NCI-H774 (cell line): ENCODE measurements around the gene TRIP12.
"Not testable (repeated sequence)": the region's sequence is repeated elsewhere in the genome, so short reads cannot be mapped to it uniquely, and the experiment has no call there.

Experiments
- DNase-seq: peaks from one replicate; lab custom pipeline; 2025; lab: John Stamatoyannopoulos, UW

The TRIP12 gene

DNA sequence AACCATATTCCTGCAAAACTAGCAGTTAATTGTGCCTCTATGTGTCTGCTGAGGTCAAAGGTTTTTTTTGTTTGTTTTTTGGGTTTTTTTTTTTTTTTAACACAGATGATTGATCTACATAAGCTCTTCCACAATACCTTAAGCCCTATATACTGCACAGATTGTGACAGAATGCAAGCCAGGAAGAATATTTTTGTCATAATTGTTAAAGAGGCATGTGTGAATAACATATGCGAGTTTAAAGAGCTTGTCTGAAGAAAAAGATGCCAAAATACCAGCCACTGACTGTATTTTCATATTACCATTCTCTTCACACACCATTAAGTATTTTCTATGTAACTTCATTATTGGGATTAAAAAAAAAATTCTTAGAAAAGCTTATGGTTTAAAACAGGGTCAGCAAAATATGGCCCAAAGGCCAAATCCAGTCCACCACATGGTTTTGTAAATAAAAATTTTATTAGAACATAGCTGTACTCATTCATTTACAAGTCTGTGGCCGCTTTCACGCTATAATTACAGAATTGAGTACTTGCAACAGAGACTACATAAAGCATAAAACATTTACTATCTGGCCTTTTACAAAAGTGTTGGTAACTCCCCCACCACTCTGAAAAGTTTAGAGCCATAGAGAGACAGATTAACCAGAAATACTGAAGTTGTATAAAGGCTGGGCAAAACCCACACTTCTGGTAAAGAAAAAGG lies 89.9 kb downstream of the TRIP12 start:
- no peak for DNase-seq

GRCh38 chr2:229825476-229825875 lies 96.3 kb downstream of the TRIP12 start:
- no peak for DNase-seq

DNA sequence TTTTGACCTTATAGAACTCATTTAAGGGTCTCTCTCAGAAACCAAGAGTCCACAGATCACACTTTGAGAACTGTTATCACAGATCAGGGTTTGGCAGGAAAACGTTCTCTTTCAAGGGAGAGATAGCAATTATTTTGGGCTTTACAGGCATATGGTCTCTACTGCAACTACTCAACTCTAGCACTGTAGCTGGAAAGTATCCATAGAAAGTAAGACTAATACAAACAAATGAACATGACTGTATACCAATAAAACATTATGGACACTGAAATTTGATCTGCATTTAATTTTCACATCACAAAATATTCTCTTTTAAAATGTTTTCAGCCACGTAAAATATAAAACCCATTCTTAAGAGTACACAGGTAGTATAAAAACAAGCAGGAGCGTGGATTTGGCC lies 100.5 kb downstream of the TRIP12 start:
- no peak for DNase-seq

DNA sequence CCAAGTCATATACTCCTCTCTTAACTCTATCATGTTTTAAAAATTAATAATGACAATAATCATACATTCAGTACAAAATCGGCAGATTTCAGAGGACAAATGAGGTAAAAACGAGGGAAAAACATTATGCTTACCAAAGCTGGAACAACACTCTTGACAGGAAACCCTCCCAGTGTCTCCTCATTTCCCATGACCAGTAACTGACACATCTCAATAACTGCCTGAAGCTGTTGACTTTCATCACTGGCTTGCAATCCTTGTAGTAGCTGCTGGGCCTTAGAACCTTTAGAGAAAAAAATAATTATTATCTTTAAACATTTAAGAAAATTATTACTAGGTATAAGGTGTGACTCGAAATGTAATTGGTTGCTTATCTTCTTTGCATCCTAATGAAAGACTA lies 103.6 kb downstream of the TRIP12 start:
- DNase-seq = no peak

DNA sequence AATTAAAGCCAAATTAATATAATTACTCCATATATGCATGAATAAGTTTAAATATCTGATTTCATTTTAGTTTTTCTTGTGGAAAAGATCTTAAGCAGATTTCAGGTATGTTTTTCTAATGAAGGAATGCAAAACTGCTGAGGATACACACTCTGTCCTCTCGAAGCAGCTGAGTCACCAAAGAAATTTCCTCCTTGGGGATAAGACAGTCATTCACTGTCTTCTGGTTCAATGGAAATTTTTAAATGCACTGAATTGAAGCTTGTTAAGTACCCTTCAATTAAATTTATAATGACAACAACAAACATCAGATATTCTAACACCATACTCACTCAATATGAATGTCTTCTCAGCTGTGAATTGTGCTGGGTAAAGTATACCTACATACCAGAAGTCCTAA lies 106.0 kb downstream of the TRIP12 start:
- DNase-seq = no peak

GRCh38 chr2:229815342-229815741 lies 106.5 kb downstream of the TRIP12 start:
- no peak for DNase-seq

- DNase-seq = no peak
These were observed 111.0 kb downstream of the TRIP12 start for GRCh38 chr2:229810786-229811185.

DNA sequence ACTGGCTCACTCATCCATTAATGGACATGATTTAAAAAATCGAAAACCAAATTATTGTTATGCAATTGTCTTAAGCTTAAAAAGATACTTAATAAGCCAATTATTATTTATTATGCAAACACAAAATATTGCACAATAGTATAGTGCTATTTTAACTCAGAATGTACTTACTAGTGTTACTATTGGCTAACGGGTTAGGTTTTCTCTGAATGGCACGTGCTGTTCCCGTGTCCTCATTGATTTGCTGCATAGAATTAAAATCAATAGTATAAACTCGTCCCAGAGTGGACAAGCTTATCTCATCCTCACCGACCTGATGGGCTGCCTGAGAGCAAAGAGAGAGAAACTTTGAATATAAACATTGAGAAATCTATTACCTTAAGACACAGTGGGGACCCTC lies 116.2 kb downstream of the TRIP12 start:
- DNase-seq = no peak

DNA sequence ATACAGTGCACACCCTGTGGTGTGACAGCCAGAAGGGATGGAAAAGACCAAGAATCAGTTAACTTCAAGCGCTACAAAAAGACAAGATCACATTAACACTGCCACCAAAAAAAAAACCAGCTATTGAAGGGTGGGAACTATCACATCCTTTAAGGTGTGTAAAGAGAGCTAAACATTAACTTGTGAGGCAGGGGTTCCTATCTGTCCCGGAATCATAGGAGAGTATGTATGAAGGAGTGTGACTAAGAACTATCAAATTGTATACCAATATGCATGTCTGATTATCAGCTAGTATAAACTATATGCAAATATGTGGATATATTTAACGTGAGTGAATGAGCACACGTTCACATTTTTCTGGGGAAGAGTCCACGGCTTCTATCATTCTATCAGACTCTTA lies 119.0 kb downstream of the TRIP12 start:
- no peak for DNase-seq

DNA sequence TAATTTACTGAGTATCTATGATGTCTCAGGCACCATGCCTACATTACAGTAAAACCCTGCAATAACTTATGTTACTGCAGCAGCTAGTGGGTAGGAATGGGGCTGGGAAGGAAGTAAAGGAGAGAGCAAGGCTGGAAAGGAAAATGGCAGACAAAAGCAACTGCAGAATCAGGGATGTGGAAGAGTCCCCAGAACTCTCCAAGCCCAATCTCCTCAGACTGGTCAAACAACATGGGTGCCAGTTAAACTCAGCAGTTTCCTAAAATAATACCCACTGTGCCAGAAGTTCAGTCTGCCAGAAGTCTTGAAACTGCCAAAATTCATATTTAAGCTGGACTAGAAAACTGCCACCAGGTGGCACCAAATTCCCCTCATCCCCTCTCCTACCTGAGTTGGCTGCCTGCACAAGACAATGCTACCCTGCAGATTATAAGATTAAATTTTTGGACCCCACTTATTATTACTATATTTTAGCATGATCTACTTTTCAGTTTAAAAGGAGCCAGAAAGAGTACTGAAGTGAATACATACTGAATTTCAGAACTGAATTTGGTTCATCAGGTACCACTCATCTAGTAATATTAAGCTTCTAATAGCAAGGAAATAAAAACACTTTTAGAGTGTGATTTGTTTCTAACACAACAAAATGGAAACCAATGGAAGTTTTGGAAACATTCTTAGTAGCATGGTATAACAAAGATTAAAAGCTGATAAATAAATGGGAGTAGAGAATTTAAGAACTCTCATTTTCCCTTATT lies 120.6 kb downstream of the TRIP12 start:
- peak; percentile 28 for DNase-seq

GRCh38 chr2:229798446-229799155 lies 123.2 kb downstream of the TRIP12 start:
- no peak for DNase-seq

DNA sequence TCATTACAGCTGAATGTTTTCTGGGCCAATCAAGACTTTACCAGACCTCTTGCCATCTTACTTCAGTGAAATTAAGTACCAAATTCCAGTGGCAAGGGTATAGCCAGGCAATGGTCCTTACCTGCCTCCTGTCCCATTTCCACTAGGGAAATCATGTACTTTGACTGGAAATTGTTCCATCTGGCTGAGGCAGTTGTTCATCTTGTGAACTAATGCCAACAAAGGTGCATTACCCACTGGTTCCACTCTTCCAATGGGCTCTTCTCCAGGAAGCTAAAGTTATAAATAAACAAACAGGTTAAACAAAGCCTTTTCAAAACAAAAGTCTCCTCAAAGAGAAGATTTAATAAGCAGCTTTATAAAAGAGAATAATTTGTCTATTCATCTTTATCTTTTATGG lies 126.8 kb downstream of the TRIP12 start:
- no peak for DNase-seq

GRCh38 chr2:229794636-229795035 lies 127.2 kb downstream of the TRIP12 start:
- no peak for DNase-seq

- DNase-seq = not testable (repeated sequence)
These were observed 135.5 kb downstream of the TRIP12 start for GRCh38 chr2:229786289-229786688.

GRCh38 chr2:229784791-229785190 lies 137.0 kb downstream of the TRIP12 start:
- no peak for DNase-seq

- DNase-seq = no peak
These were observed 138.6 kb downstream of the TRIP12 start for GRCh38 chr2:229783108-229783721.

DNA sequence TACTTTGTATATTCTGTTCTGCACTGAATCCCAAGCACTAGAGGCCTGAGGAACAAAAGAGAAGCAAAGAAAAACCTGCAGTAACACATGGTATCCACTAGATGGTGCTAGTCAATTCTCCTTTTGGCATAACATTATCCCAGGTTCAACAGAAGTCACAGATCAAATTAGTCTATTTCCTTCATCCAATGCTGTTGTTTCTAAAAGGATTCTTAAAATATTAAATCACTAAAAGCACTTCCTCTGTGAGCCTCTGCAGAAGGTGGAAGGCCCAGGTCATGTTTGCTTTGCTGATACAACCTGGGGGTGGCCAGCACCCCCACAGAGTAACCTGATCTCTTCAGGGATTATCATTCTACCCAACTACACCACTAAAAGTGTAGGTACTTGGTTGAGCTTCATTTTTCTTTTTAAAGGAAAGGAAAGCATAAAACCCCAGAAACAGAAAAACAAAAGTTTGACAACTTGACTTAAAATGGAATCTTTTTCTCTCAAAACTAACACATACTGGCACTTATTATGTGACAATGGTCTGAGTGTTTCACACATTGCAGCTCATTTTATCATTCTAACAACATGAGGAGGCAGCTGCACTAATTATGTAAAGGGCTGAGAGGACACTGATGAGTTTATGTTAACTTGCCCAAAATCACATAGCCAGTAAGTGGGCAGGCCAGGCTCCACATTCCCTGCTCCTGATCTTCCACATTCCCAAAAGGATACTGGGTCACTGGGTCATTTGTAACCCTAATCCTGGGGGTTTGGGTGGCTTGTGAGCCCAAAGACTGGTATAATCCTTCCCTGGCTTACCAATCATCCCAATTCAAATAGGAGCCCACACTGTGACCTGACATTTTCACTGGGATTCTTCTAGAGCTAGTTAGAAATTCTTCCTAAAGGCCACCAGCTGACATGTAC lies 140.7 kb downstream of the TRIP12 start:
- peak; percentile 16 for DNase-seq

DNA sequence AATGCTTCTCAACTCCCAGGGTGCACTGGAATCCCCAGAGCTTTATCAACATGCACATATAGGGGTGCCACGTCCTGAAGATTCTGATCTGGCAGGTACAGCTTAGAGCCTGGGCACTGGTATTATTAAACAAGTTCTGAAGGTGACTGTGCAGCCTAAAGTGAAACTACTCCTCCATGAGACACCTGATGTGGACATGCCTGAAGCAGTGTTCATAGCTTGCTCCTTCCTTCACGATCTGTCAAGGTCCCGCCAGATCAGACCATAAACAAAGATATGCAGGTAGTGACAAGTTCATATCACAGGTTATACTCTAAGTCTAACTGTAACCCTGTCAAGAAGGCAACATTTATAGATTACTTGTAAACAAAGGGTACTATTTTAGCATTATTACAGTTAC lies 142.2 kb downstream of the TRIP12 start:
- no peak for DNase-seq

GRCh38 chr2:229777716-229778115 lies 144.1 kb downstream of the TRIP12 start:
- no peak for DNase-seq

- DNase-seq = no peak
These were observed 146.0 kb downstream of the TRIP12 start for GRCh38 chr2:229775614-229776313.

DNA sequence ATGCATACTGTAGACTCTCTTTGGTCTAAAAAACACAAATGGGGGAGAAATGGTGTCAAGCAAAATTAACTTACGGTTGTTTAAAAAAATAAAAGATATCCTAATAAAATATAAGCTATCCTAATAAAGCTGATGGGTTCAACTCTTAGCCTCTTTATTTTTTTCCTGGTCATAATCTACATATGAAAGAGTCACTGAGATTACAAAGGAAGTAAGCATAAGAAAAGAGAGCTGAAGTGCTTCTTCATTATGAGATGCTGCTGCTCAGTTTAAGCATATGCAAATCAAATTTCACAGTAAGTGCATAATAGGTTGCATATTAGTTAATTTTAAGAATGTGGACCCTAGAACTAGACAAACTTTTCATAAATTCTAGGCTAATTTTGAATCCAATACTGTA lies 147.6 kb downstream of the TRIP12 start:
- DNase-seq = no peak
